GM18868 (cell line): Measurements from ENCODE around the gene RALGPS1.

Experiments
- ATAC-seq: cut with Tn5 transposase; IDR thresholded peaks from one replicate; pipeline ENCODE4 v1.9.1; 2021; ENCODE audit warnings: mild to moderate bottlenecking, moderate library complexity; ENCODE audit not compliant: unreplicated experiment

RALGPS1 gene

GRCh38 chr9:126953041-126953809 lies 38.6 kb downstream of the RALGPS1 start:
- no peak for ATAC-seq

DNA sequence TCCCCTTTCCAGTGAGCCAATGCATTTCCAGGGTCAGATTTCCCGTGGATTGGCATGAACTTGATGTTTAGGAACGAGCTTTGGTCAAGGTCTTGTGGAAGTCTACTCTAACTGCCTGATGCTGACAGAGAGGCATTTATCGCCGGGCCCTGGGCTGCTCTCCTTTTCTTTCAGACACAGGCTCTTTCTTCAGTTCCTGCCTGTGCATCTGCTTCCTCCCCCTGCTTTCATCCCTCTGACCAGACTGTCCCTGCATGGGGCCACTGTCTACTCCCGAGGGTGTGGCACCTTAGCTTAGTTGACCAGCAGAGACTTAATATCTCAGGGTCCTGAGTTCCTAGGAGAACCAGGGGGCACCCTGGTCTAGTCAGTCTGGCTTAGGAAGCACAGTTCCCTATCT lies 41.2 kb downstream of the RALGPS1 start:
- ATAC-seq, result no peak

- no peak for ATAC-seq
Measured at GRCh38 chr9:126956917-126957686, 42.5 kb downstream of the RALGPS1 start.

DNA sequence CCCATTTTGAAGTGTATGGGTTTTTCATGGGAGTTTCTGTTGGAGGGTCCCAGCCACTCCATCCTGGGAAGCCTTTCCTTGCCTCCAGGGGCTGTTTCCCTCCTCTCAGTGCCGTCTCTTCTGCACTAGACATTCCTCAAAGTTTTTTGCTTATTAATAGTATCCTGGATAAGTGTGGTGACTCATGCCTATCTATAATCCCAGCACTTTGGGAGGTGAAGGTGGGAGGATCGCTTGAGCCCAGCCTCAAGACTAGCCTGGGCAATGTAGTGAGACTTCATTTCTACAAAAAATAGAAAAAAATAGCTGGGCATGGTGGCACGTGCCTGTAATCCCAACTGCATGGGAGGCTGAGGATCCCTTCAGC lies 43.1 kb downstream of the RALGPS1 start:
- ATAC-seq, result no peak

- ATAC-seq, result no peak
Measured at GRCh38 chr9:126959336-126959735, 44.8 kb downstream of the RALGPS1 start.

DNA sequence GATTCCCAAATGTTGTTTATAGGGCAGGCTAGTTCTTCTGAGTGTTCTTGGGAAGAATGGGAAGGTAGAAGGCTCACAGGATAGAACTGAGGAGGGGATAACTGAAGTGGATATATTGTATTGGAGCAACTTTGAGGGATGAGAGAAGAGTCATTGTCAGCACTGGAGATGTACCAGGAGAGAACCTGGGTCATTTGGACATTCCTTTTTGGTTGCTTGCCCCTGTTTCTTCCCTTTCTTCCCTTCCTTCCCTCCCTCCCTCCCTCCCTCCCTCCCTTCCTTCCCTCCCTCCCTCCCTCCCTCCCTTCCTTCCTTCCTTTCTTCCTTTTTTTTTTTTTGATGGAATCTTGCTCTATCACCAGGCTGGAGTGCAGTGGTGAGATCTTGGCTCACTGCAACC lies 45.3 kb downstream of the RALGPS1 start:
- no peak for ATAC-seq

GRCh38 chr9:126962336-126962735 lies 47.8 kb downstream of the RALGPS1 start:
- ATAC-seq, result no peak

DNA sequence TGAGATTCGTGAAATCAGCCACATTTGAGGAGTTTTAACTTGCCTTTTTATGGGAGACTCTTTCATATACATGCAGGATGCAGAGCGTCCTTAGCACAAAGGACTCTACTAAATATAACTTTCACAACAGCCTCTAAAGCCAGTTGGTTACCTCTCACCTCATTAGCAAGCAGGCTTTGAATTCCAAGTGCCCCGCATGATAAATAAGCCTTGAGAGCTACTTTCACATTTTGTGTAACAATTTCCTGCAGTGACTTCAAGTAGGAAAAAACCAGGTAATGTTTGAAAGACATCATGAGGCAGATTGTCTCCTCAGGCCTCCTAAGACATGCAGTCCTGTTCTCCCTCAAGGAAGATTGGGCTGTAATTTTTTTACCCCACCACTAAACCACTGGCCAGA lies 50.5 kb downstream of the RALGPS1 start:
- no peak for ATAC-seq

DNA sequence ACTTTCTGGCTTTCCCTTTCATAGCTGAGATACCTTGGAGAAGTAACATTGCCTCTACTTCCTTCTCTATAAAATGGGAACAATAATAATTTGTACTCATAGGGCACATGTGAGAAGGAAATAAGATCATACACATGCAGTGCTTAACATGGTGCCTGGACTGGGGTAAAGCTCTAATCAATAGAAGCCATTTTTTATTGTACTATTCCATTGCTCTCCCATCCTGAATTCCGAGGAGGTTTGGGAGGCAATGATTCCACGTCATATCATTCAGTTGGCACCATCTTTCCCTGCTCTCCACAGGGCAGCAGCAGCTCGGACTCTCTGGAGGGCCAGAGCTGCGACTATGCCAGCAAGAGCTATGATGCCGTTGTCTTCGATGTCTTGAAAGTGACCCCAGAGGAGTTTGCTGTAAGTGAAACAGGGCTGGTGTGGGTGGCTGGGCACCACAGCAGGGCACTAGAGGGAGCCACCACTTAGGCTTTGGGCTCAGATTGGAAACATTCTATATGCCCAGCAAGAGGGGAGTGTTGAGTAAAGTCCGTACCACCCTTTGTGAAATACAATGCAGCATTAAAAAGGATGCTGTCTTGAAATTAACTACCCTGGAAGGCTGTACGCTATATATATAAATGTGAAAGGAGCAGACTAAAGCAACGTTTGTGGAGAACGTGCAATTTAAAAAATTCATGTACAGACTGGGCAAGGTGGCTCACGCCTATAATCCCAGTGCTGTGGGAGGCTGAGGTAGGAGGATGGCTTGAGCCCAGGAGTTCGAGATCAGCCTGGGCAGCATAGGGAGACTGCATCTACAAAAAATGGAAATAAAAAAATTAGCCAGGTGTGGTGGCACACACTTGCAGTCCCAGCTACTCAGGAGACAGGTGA lies 51.2 kb downstream of the RALGPS1 start:
- ATAC-seq, result no peak

GRCh38 chr9:126971261-126971660 lies 56.7 kb downstream of the RALGPS1 start:
- no peak for ATAC-seq

- no peak for ATAC-seq
Measured at GRCh38 chr9:126973651-126974529, 59.3 kb downstream of the RALGPS1 start.

DNA sequence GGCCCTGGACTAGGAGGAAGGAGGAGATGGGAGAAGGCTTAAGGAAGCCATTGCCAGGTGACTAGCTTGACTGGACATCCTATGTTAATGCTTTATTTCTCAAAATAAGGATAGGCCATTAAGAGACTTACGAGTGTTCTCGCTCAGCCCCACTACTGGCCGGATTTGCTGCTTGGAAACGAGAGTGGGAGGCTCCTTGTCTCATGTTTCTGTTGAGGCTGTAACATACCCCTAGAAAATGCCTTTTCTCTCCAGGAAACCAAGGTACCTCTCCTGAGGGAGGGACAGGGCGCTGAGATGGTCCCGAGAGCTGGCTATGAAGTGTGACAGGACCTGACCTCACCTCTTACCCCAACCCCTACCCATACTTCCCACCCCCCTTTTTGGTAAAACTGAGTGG lies 60.0 kb downstream of the RALGPS1 start:
- ATAC-seq, result no peak

GRCh38 chr9:126975327-126976220 lies 61.0 kb downstream of the RALGPS1 start:
- no peak for ATAC-seq

DNA sequence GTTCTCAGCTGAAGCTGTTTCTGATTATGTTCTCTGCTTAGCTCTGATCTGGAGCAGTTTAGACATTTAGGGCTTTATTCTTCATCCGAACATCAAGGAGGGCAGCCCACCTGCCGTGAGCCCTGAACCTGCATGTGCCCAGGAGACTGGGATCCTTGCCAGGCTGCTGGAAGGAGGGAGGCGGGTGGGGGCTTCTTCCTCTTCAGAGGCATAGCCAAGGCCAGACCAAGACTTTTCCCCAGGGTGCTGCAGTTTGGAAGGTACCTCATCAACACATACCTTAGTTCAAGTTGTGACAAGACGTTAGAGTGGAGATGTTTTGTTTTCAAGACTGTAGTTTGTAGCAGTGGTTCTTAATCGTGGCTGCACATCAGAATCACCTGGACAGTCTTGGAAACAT lies 64.9 kb downstream of the RALGPS1 start:
- no peak for ATAC-seq

- no peak for ATAC-seq
Measured at GRCh38 chr9:126980231-126980630, 65.6 kb downstream of the RALGPS1 start.

DNA sequence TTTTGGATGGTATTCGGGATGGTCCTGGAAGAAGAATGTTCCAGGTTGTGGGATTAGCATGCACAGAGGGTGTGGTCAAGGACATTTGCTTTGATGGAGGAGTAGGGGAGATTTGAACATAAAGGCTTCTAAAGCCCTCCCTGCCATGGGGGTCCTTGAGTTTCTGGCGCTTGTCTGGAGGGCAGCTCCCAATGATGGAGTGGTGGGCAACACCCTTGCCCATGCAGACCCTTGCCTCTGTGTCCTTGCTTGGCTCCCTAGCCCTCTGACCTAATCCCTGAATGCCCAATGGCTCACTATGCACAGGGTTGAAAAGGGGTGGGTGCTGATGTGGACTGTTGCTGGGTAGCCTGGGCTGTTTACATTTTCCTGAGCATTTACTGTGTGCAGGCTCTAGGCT lies 66.6 kb downstream of the RALGPS1 start:
- no peak for ATAC-seq

- ATAC-seq, result no peak
Measured at GRCh38 chr9:126982215-126983002, 67.8 kb downstream of the RALGPS1 start.

- ATAC-seq, result no peak
Measured at GRCh38 chr9:126983767-126984166, 69.2 kb downstream of the RALGPS1 start.

DNA sequence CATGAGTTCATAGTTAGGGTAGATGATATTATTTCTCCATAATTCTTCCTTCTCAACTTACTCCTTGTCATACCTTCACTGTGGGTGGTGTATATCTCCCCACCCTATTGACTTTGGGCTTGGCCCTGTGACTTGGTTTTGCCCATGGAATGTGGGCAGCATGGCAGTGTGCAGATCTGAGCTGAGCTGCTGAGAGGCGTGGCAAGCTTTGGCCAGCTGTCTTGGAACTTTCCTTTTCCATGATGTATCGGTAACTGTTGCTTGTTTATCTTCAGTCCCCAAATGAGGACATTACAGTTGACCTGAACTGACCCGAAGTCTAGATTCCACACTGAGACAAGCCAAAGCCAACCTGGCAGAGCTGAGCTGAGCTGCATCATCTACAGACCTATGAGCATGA lies 70.4 kb downstream of the RALGPS1 start:
- no peak for ATAC-seq
